Measurements from ENCODE around the gene KTN1.

Gene KTN1

DNA sequence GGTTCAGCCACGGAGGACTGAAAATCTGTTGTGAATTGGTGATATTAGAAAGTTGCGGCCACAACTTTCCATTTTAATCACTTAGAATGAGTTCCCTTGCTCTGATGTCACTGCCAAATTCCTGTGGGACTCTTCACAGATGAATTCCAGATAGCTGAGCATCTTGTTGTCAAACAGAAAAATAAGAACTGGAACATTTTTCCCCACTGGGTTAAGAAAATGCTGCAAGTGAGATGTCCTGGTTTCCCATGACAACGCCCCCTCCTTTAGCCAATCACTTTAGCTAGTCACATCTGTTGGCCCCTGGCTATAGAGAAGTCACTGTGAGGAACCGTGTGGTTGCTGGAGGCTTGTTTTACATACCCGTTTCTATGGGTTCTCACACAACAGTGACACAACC is 135.9 kb downstream of the KTN1 start:
- DNase-seq (ENCODE audit: low spot score): no peak

DNA sequence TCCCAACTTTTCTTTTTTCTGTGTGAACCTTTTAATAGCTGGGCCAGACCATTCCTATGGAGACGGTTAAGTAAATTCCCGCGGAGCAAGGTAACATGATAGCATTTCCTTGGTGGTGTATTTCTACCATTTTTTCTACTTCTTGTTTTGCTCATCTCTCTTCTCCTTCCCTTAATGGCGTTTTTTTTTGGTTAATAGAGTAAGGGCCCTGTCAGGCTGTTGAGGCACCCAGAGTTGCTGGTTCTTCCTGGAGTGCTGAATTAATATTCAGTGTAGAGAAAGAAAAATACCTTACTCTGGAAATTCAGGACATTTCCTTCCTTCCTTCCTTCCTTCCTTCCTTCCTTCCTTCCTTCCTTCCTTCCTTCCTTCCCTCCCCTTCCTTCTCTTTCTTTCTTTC is 137.6 kb downstream of the KTN1 start:
- no peak for DNase-seq (ENCODE audit: low spot score)

DNA sequence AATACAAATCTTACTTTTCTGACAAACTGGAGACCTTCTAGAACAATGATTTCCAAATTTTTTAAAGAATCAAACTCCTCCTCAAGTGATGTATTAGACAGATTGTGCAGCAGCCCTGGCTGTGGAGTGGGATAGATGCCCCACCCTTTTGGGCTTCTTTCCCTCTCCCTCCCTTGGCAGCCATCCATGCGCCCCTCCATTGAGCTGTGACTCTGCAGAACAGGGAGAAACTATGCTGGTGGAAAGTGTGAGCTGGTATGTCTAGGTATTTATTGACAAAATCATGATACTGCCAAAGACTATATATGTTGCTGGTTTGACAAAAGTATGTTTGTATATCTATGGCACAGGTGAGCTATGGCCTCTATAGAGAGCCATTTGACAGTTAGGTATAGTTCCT is 138.5 kb downstream of the KTN1 start:
- no peak for DNase-seq (ENCODE audit: low spot score)

DNA sequence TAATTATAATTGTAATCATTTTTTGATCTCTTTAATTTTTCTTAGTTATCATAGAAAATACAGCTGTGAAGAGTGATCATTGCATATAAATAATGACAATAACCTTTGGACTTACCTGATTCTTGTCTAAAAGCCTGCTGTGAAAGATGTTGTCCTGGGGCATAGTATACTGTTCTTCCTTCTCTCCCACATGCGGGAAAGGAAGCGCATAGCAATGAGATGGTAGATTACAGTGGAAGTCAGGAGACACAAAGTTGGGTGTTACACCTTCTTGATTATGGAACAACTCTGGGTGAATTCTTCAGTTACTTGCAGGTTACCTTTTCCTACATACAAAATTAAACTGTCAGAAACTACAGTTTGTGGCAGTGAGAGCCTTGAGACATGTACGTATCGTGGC is 140.8 kb downstream of the KTN1 start:
- no peak for DNase-seq (ENCODE audit: low spot score)

DNA sequence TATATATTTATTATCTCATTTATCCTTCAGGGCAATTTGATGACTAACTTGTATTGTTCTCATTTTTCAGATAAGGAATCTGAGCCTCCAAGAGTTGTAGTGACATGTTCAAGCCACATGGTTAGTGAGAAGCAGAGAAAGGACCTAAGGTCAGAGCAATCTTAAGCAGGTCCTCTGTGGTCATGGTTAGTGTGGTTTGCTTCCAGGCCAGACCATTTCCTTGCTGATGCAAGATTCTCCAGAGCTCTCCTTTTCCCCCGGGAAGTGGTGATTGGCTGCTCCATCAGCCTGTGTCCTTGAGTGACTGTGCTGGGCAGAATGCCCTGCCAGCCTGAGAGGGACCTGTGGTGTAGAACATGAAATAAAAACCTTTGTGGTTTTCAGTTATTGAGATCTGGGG is 141.3 kb downstream of the KTN1 start:
- DNase-seq (ENCODE audit: low spot score): no peak

DNA sequence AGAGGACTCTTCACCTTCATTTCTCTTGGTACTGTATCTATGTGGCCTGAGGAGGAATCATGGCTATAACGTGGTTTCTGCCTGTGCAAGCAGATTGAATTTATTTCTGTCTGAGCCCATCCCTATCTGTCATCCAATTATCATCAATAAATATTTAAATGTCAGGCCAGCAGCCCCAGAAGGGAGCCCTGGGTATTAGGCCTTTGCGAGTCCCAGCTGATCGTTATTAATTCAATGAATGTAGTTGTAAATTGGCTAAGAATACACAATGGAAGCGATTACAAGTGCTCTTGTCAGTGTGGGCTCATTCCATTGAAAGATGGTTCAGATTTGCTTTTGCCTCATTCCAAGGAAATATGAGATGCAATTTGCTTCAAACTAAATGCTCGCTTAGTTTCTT is 142.0 kb downstream of the KTN1 start:
- DNase-seq (ENCODE audit: low spot score): no peak

DNA sequence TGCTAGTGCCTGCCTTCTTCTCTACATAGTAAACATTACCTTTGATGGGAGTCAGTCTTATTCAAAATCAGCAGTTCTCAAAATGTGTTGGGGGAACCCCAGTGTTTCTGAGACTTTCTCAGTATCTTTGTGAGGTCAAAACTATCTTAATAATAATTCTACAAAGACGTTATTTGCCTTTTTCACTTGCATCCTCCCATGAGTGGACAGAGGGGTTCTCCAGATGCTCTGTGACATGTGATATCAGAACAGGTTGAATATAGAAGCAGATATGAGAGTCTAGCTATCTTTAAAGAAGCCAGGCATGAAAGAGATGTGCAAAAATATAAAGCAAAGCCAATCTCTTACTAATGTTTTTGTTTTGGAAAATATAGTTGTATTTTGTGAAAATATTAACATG is 144.7 kb downstream of the KTN1 start:
- DNase-seq (ENCODE audit: low spot score): no peak

DNA sequence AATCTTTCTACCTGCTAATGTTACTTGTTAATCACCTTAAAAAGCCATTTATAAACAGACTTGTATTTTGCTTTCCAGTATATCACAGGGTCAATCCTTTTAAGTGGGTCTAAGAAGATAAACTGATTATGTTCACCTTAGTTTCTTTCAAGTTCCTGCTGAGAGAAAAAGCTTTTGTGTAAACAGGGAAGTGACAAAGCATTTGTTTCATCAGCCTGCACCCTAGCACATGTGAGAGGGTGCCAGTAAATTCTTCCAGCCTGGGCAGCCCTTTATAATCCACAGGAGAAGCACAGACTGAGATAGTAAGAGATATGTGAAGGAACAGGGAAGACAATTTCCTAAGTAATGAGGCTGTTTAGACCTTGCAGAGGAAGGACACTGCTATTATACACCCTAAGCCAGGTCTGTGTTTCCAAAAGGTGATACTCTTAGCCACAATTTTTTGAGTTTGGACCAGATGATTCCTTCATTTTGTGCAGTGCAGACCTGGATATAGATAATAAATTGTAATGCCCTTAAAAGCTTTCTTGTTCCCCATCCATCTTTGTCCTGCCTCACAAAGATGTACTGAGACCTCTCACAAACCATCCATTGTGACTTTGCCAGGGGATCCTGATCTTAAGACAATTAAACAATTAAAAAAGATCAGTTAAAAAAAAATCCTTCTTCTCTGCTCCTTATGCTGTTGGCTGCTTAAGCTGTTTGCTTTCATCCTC is 150.7 kb downstream of the KTN1 start:
- DNase-seq (ENCODE audit: low spot score): no peak

DNA sequence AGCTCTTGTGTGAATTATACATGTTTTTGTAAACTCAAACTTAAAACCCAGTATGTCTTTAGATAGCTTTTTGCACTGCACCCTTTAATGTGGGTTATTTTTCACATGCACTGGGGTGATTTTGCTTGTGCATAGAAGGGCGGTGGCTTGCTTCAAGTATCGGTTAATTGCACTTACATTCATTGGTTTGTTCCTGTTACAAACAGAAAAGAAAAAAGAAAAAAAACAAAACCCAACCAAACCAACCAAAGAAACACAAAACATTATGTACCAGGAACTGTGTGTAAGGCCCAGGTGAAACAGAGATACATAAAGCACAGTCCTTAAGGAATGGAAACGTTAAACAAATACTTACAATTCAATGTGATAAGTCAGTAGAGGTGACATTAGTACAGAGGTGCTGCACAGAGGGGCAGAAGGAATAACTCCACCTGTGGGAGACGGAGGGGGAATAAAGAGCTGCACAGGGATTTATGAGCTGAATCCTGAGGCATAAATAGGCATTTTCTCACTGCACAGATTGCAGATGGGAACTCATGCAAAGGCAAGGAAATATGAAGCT is 151.4 kb downstream of the KTN1 start:
- DNase-seq (ENCODE audit: low spot score): no peak

DNA sequence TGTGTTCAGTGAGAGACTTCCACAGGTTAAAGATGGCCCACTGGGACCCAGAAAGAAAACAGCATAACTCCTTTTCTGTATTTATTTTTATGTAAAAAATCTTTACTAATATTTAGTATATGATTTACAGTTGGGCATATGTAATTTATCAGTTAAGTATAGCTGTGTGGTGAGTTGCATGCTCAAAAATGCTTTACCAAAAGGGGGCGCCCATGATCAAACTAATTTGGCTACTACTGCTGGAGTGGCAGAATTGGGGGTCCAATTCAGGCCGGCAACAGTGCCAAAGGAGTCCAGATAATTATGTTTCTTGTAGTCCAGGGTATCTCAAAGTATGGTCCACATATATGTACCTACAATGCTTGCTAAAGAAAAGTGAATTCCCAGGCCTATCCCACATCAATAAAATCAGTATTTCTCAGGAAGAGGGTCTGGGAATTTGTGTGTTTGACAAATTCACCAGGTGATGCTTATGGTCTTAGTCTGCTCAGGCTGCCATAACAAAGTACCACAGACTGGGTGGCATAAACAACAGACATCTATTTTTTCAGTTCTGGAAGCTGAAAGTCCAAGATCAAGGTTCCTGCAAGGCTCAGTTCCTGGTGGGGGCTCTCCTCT is 152.0 kb downstream of the KTN1 start:
- DNase-seq (ENCODE audit: low spot score): peak; percentile 60

DNA sequence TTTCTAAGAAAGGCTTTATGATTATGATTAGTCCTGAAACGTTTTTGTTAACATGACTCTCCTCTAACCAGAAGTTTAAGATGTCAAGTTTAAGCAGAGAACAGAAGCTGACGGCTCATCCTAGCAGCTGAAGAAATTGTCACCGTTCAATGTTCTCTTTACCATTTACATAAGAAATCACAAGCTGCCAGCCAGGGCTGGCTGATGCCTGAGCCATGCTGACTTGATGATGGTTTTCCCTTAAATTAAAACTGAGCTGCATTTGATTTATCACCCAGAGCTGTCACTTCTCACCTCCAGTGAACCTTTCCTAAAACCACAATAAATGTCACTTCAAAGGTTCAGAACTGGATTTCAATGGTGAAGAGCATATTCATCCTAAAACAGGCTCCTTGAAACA is 153.6 kb downstream of the KTN1 start:
- no peak for DNase-seq (ENCODE audit: low spot score)

Data from CD4-positive, alpha-beta T cell treated with Interleukin-15 for 4 hours (primary cell).